Stimulated activated CD4-positive, alpha-beta T cell treated with anti-CD3 and anti-CD28 coated beads, Interleukin-15, amount 100 ng/mL, for 24 hours (primary cell): ENCODE data around the gene ADAP1.
"Not testable (repeated sequence)": the region's sequence is repeated elsewhere in the genome, so short reads cannot be mapped to it uniquely, and the experiment has no call there.

Experiments used
- DNase-seq: peaks from one replicate; pipeline ENCODE4 v3.0.0-alpha.2; 2020

ADAP1 gene

GRCh38 chr7:875476-876076, 78.9 kb downstream of the ADAP1 start:
- no peak for DNase-seq

GRCh38 chr7:875051-875450, 79.4 kb downstream of the ADAP1 start:
- no peak for DNase-seq

DNA sequence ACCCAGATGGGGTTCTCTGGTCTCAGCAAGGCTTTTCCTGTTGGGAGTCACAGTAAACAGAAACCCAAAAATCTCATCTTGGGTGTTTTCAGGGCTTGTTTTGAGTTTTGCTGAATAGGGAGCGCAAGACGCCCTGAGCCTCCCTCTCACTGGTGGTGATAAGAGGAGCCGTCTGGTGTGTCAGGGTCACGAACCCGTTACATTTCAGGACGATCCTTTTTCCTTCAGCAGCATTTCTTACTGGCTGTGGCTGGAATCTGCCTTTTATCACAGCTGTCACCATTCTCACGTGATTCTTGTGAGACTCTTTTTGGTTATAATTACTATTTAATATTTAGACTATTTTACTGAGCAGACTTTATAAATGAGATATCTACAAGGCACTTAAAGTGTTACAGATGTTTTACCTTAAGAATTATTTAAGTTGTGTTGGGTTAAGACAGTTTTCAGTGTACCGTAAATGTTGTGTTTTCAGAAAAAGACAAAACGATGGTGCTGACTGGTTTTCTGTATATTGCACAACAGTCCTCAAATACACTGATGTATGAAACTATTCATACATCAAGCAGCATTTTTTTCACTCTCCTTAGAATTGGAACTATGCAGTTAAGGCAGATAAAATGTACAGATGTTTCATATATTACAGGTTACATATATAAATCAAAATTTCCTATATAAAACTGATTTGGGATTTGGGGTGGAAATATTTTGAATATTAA, 80.3 kb downstream of the ADAP1 start:
- no peak for DNase-seq

DNA sequence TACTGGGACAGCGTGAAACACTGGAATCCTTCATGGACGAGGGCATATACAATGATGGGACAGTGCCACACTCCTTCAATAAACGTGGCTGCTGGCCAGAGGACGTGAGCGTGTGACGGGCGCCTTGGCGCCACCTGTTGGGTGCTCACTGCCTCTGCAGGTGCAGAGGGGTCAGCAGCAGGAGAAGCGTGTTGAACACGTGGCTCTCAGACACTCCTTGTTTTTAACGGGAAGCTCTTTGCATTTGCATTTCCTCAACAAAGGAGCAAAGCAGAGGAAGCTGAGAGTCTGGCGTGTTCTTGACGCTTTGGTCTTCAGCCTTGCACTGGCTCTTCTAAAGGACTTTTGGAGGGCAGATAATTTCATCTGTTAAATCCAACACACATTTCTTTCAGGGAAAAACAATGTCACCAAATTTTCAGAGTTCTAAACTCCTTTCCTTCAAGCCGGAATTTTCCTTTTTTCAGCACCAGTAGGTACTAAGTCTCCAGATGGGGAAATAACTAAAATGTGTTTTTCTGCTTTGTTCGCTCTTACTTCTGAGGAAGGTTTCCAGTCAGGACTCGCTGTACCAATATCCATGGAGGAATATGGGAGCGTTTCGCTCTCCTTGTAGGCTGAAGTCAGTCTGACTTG, 81.0 kb downstream of the ADAP1 start:
- DNase-seq: peak; percentile 79

GRCh38 chr7:872685-873084, 81.8 kb downstream of the ADAP1 start:
- not testable (repeated sequence) for DNase-seq

DNA sequence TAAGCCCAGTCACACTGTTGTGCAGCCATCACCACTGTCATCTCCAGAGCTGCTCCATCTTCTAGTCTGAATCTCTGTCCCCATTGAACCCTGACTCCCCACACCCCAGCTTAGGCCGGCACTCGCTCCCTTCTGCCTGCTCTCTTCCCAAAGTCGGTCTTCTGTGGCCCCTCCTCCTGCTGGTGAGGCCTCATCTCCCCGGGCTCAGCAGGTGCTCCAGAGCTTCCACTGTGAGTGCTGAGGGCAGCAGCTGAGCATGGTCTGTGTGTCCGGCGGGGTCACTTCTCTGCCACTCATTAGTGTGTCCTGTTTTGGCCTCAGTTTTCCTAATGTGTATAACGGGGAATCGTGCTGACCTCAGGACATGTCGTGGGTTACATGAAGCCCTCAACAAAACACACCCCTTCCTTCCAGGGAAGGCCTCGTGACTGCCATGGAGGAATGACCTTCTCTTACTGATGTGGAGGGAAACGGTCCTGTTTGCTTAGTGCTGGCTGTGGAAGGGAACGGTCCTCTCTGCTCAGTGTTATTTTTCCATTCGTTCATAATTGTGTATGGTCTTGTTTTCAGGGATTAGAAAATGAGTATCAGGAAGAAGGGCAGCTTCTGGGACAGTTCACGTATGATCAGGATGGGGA, 82.5 kb downstream of the ADAP1 start:
- no peak for DNase-seq

GRCh38 chr7:869348-869747, 85.1 kb downstream of the ADAP1 start:
- no peak for DNase-seq

- DNase-seq: no peak
These were observed 86.3 kb downstream of the ADAP1 start for GRCh38 chr7:868189-868486.

GRCh38 chr7:867406-868188, 86.9 kb downstream of the ADAP1 start:
- DNase-seq: no peak

DNA sequence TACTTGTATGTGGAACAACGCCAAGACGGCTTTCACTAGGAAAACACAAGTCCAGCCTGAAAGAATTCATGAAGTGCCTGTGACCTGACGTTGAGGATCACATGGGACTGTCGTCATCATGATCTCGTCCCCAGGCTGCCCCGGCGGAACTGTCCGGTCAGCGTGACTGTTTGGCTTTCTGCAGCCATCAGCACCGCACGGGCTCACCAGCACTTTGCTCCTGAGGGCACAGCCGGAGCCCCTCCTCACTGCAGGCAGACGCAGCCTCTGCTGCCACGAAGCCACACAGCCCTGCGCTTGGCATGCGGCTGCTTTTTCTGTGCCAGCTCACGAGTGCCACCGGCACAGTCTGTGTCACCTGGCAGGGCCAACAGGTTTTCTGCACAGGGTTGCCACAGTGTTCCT, 87.5 kb downstream of the ADAP1 start:
- no peak for DNase-seq

DNA sequence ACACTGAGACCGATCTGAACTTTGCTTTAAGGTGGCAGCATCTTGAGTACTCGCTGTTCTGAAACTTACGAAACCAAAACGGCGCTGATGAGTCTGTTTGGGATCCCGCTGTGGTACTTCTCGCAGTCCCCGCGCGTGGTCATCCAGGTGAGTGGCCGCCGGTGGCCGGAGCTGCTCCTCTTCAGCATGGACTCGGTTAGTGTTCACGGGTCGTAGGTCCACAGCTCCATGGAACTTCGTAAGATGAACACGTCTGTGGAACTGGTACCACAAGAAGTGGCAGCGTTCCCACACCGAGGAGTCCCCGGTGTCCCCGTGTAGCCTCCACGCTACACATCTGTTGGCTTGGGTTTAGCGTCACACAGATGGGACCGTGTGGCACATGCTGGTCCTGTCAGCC, 88.6 kb downstream of the ADAP1 start:
- no peak for DNase-seq

GRCh38 chr7:863106-863505, 91.4 kb downstream of the ADAP1 start:
- no peak for DNase-seq

DNA sequence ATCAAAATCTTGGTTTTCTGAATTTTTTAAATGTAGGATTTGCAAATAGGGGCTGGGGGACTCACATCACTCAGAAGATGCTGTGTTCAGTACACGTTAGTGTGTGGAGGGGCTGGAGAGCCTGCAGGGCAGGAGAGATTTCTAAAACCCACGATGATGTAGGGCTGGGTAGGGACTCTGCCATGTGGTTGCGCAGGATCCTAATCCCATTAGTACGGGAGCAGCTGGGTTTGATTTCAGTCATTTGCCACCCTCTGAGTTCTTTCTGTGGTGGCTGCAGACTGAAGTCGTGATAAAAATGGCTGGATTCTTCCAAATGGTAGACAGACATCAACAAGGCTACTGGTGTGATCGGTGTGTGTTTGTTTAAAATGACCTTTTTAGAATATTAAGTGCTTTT, 92.3 kb downstream of the ADAP1 start:
- no peak for DNase-seq

GRCh38 chr7:861222-861621, 93.3 kb downstream of the ADAP1 start:
- DNase-seq: no peak

- DNase-seq: no peak
These were observed 94.3 kb downstream of the ADAP1 start for GRCh38 chr7:860149-860548.

GRCh38 chr7:859359-860030, 95.0 kb downstream of the ADAP1 start:
- no peak for DNase-seq

- DNase-seq: no peak
These were observed 96.8 kb downstream of the ADAP1 start for GRCh38 chr7:857661-858060.

- DNase-seq: no peak
These were observed 97.9 kb downstream of the ADAP1 start for GRCh38 chr7:856444-857095.

GRCh38 chr7:855686-856369, 98.7 kb downstream of the ADAP1 start:
- DNase-seq: no peak

DNA sequence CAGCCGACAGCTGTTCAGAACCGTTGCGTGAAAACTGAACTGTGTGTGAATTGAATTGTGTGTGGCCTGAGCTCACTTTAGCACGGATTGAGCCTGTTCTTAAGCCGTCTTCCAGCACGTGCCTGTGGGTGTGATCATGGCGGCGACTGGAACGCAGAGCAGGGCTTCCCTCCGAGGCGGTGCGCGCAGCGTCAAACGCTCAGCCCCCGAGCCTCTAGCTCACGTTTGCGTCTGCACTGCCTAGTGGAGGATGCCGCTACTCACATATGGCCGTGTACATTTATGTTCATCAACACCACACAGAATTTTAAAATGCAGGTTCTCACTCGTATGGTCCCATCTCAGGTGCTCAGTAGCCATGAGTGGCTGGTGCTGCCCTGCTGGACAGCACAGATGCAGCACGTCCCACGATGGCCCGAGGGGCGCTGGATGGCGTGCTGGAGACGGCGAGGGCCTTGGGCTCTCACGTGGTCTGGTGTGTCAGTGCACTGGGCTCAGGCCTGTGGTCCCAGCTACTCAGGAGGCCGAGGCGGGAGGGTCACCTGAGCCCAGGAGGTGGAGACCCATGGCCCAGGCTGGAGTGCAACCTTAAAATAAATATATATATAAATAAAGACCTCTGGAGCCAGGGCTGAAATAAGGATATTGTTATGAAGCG, 100.2 kb downstream of the ADAP1 start:
- DNase-seq: no peak
